ENCODE measurements around the gene ALPK3.

ALPK3 gene

DNA sequence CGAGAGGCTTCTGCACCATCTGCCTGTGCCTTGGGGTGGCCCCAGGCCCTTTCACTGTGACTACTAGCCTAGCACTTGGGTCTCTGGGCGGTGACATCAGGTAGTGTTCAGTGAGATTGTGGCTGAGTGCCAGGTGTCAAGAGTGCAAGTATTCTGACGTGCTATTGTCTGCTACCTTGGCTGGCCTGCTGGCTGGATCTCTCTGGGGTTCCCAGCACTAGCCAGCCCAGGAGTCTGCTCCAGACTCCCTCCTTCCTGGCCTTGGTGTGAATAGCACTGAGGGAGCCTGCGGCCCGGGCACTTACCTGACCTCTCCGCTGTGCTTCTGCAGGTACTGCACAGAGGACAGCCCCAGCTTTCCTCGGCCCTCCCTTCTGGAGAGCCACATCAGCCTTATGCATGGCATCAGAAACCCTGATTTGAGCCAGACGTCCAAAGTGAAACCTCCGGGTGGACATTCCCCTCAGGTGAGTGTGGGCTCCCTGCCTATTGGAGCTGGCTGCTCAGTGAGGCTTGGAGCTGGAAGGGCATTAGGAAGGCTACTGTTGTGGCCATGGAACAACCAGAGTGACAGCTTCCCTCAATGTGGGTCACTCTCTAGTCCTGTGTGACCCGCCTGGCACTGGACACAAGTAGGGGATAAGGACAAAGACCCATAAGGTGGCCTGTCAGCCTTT, 17.5 kb upstream of the ALPK3 start:
- DNase-seq = no peak

GRCh38 chr15:84800365-84800806, 16.8 kb upstream of the ALPK3 start:
- no peak for DNase-seq

DNA sequence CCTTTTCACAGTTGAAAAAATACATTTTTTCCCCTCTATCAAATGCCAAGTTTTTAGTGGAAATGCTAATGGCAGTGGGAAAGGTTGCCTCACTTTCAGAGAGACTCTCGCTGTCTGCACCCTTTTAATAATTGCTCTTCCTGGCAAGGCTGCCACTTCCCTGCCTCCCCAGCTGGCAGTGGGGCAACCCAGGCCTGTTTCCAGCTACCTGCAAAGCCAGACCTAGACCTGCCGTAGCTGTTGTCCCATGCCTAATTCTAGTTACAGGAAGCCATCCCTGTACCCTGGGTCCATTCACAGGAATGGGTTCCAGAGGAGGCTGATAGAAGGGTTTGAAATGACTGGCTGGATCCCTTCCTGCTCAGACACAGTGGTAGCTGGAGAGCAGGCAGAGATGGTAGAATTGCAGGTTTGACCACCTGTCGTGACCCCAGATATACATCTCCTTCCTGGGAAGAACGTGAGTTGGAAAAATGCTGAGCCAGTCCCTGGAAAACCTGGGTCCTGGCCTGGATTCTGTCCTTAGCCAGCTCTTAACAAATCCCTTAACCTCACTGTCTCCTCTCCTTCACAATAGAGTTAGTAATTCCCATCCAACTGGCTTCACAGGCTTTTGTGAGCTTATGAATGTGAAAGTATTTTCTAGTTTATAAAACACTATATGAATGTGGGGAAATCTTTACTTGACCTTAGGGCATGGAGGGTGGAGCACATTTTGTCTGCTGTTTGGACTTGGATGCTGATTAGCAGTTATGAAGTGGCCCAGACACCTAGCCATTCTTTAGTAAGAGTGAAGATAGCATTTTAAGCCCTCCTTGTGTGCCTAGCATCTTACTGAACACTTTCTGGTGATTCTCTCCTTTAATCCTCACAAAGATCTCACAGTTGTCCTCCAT, 12.9 kb upstream of the ALPK3 start:
- no peak for DNase-seq

DNA sequence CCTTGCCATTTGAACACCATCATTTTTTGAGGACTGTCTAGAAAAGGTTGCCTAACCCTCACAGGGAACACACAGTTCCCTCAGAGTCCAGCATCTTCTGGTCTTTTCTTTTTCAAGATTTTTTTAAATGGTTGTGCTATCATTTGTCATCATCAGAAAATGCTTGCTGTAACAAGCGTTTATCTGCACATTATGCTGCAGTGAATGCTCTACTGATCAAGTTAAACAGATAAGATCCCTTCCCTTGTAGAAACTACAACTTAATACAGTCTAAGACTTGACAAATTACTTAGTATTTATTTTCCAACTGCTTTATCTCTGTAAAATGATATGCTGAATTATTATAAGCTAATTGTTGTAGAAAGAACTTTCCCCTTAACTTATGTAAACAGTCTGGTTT, 11.9 kb upstream of the ALPK3 start:
- DNase-seq = no peak

- no peak for DNase-seq
Observed at GRCh38 chr15:84807228-84807627, 9.9 kb upstream of the ALPK3 start.

GRCh38 chr15:84810073-84810840, 6.9 kb upstream of the ALPK3 start:
- DNase-seq = no peak

- no peak for DNase-seq
Observed at GRCh38 chr15:84811151-84811550, 6.0 kb upstream of the ALPK3 start.

DNA sequence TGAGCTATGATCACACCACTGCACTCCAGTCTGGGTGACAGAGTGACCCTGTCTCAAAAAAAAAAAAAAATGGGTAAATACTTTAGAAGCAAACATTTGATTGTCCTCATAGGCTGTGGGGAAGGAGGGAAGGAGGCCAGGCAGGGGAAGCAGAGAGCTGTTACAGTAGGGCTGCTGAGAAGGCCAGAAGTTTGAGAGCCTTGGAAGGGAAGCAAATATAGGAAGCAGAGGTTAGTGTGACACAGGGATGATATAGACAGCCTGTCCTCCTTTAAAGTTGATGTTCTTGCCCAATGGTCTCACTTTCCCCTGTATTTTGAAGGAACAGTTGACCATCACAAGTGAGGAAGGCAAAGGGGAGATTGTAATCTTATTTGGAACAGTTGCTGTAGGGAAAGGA, 5.3 kb upstream of the ALPK3 start:
- no peak for DNase-seq

- no peak for DNase-seq
Observed at GRCh38 chr15:84812842-84813241, 4.3 kb upstream of the ALPK3 start.

- DNase-seq = no peak
Observed at GRCh38 chr15:84813435-84813834, 3.7 kb upstream of the ALPK3 start.

- no peak for DNase-seq
Observed at GRCh38 chr15:84813931-84814330, 3.2 kb upstream of the ALPK3 start.

DNA sequence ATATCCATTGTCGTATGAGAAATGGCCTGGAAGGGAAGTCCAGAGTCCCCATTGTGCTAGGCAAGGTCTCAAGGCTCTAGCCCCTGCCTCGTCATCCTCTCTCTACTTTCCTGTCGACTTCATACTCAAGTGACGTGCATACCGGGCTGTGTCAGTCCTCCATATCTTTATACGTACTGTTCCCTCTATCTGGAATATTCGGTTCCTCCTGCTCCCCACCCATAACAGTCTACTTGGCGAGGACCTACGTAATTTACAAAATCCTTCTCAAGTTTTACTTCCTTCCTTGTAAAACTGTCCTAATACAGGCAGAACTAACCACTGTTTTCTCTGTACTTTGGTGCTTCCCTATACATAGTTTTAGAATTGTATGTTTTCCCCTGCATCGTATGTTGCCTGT, 2.2 kb upstream of the ALPK3 start:
- no peak for DNase-seq

- no peak for DNase-seq
Observed at GRCh38 chr15:84817466-84818081, 418 bp downstream of the ALPK3 start.

DNA sequence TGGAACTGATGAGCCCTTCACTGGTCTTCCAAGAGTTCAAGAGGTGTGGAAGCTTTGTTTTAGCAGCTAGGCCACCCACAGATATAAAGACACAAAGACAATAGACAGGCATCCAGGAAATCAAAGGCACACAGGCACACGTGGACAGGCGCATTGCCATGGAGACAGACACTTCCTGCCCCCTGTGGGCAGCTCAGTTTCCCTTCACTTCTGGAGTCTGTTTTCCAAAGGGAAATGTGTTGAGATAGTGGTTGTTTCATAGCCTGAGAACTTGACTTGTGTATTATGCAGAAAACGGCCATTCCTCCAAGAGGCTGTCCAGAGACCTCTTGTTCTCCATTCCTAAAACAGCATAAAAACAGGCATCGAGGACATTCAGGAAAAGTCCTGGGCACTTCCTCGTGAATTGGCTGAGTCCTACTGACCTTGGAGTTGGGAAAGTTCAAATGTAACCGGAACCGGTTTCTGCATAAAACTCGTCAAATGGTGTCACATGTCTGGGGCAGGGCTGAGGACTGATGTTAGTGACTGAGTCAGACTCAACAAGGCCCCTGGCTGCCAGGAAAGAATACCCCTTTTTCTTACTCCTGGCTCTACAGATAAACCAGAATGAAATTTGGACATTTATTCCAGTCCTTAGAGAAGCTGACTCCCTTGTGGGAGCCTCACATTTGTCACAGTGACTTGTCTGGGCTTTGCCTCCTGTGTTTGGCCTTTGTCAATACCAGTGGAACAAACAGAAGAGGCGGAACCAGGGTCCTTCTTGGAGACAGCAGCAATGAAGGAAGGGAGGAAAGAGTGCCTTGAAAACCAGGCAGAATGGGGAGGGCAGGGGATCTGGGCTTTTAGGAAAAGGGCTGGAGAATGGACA, 1.3 kb downstream of the ALPK3 start:
- DNase-seq = no peak

- DNase-seq = no peak
Observed at GRCh38 chr15:84819291-84819768, 2.2 kb downstream of the ALPK3 start.

GRCh38 chr15:84819791-84820190, 2.6 kb downstream of the ALPK3 start:
- no peak for DNase-seq

GRCh38 chr15:84821501-84822021, 4.4 kb downstream of the ALPK3 start:
- DNase-seq = no peak

- DNase-seq = no peak
Observed at GRCh38 chr15:84822653-84823281, 5.6 kb downstream of the ALPK3 start.

DNA sequence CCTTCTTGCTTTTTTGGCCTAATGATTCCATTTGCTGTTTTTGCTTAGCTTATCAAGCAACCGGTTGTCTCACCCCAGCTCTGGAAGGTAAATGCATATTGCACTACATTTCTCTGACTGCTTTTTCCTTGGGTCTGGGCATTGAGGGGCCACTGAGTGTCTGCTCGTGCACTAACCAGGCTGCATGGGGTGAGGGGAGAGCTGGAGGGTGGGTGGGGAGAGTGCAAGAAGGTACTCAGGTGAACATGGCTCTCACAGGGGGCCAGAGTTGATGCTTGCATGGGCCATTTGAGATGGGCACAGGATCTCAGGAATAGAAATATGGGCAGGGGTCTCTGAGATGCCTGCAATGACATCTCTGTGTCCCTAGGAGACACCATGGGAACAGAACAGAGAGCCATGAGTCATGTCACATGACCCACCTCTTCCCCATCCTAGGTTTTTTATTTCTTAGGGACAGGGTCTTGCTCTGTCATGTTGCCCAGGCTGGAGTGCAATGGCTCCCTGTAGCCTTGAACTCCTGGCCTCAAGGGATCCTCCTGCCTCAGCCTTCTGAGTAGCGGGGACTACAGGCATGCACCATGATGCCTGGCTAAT, 6.2 kb downstream of the ALPK3 start:
- DNase-seq = no peak

GRCh38 chr15:84824260-84825007, 7.3 kb downstream of the ALPK3 start:
- no peak for DNase-seq

Measured in SIG-M5 (cell line).